ENCODE results near the gene ZNF385B. TPM values are rescaled to one million over a fixed set of nuclear protein-coding genes. Genes with fewer than 3 reads are reported as not detected.

ZNF385B gene
- total RNA-seq, 1 experiment from 2014 or later: 2.2 TPM

GRCh38 chr2:179677077-179677688 lies 184.2 kb downstream of the ZNF385B start:
- TF ChIP-seq STAT6 (CRISPR knock-in tag; conservative IDR thresholded peaks at IDR 0.05; ENCODE audit: low read depth) (no peak), PRRX2 (CRISPR knock-in tag; IDR thresholded peaks at IDR 0.05) (no peak), MYBL2 (CRISPR knock-in tag; IDR thresholded peaks at IDR 0.05) (no peak)
- Mint-ChIP-seq H3K4me1 (no peaks in the 10 kb centered on the region), H3K27ac (no peak overlapping the region), H3K4me3 (no peak overlapping the region), H3K36me3 (no peaks in the 10 kb centered on the region), H3K27me3 (ENCODE audit: low read depth) (no peaks in the 10 kb centered on the region), H3K9me3 (no peaks in the 10 kb centered on the region)
- CTCF ChIA-PET: no interaction called here
- no peak for DNase-seq (ENCODE audit: low spot score)
- POLR2A ChIA-PET: interaction anchor here (0.6 kb wide), 1 partner anchor 517 kb away, joined by 4 read pairs; no protein-coding TSS in a partner anchor
- no peak for ATAC-seq

GRCh38 chr2:179675435-179675834 lies 186.0 kb downstream of the ZNF385B start:
- Mint-ChIP-seq H3K27me3 (ENCODE audit: low read depth) (no peaks in the 10 kb centered on the region), H3K9me3 (no peaks in the 10 kb centered on the region), H3K27ac (no peak overlapping the region), H3K36me3 (no peaks in the 10 kb centered on the region), H3K4me3 (no peak overlapping the region), H3K4me1 (no peaks in the 10 kb centered on the region)
- CTCF ChIA-PET: no interaction called here
- DNase-seq (ENCODE audit: low spot score) (no peak), ATAC-seq (no peak)
- TF ChIP-seq PRRX2 (CRISPR knock-in tag; IDR thresholded peaks at IDR 0.05): no peak
- no peak for TF ChIP-seq USF1 (CRISPR knock-in tag; IDR thresholded peaks at IDR 0.05)
- no peak for TF ChIP-seq TCF7 (CRISPR knock-in tag; IDR thresholded peaks at IDR 0.05; ENCODE audit: low read depth)
- no peak for TF ChIP-seq E2F1 (CRISPR knock-in tag; IDR thresholded peaks at IDR 0.05)
- no peak for TF ChIP-seq NFYB (CRISPR knock-in tag; conservative IDR thresholded peaks at IDR 0.05; ENCODE audit: low read depth)
- POLR2A ChIA-PET: no interaction called here

- Mint-ChIP-seq H3K4me1 (no peaks in the 10 kb centered on the region), H3K36me3 (no peaks in the 10 kb centered on the region), H3K27me3 (ENCODE audit: low read depth) (no peaks in the 10 kb centered on the region; the same call in 1 of the 2 replicates), H3K9me3 (no peaks in the 10 kb centered on the region), H3K27ac (no peak overlapping the region), H3K4me3 (no peak overlapping the region)
- CTCF ChIA-PET: no interaction called here
- ATAC-seq (no peak), DNase-seq (ENCODE audit: low spot score) (no peak)
- POLR2A ChIA-PET: no interaction called here
- TF ChIP-seq GRHL2 (CRISPR knock-in tag; IDR thresholded peaks at IDR 0.05; ENCODE audit: insufficient replicate concordance, severe bottlenecking) (no peak), ZNF532 (CRISPR knock-in tag; IDR thresholded peaks at IDR 0.05; ENCODE audit: borderline replicate concordance) (no peak), E2F4 (CRISPR knock-in tag; IDR thresholded peaks at IDR 0.05; ENCODE audit: borderline replicate concordance, low read depth) (no peak), ZNF423 (CRISPR knock-in tag; IDR thresholded peaks at IDR 0.05) (no peak), E2F5 (CRISPR knock-in tag; IDR thresholded peaks at IDR 0.05) (no peak), PRRX2 (CRISPR knock-in tag; IDR thresholded peaks at IDR 0.05) (no peak), CREM (CRISPR knock-in tag; IDR thresholded peaks at IDR 0.05) (no peak), ZNF512 (CRISPR knock-in tag; IDR thresholded peaks at IDR 0.05; ENCODE audit: borderline replicate concordance) (no peak), SMAD4 (CRISPR knock-in tag; IDR thresholded peaks at IDR 0.05) (no peak), FOXK1 (CRISPR knock-in tag; IDR thresholded peaks at IDR 0.05) (no peak)
Measured at GRCh38 chr2:179671043-179671981, 190.1 kb downstream of the ZNF385B start.
